ENCODE data around the gene FBXO48. TPM values are rescaled to one million over a fixed set of nuclear protein-coding genes. Genes with fewer than 3 reads are reported as not detected.
A peak's percentile ranks its signal among the peaks of the same experiment; 100 is the strongest.
"Not testable (repeated sequence)": the region's sequence is repeated elsewhere in the genome, so short reads cannot be mapped to it uniquely, and the experiment has no call there.

FBXO48 gene
- polyA plus RNA-seq, 3 donors: 1.7 to 2.0 (median 1.7) TPM

GRCh38 chr2:68472796-68473414 lies 5.8 kb upstream of the FBXO48 start:
- DNase-seq (ENCODE audit: low read depth in 3 of 3, low spot score in 2 of 3): no peak

DNA sequence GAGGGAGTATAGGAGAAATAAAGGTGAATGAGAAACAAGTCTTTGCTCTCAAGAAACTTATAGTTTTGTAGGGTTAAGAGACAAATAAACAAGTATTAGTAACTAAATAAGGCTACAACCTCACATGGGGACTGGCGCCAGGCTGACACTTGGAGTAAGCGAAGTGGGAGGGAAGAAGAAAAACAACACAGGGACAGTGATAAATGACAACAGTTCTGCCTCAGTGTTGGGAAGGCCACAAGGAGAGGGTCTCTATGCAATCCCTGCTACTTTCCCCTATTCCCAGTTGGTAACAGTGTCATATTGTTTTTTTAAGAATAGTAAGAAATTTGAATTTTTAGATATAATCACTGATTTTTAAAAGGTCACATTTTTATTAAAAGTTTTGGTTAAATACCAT lies 4.3 kb upstream of the FBXO48 start:
- no peak for DNase-seq (ENCODE audit: low read depth in 3 of 3, low spot score in 2 of 3)

GRCh38 chr2:68469935-68470334 lies 2.8 kb upstream of the FBXO48 start:
- DNase-seq (ENCODE audit: low read depth in 3 of 3, low spot score in 2 of 3): no peak

- no peak for DNase-seq (ENCODE audit: low read depth in 3 of 3, low spot score in 2 of 3)
These were observed 1.7 kb upstream of the FBXO48 start for GRCh38 chr2:68468801-68469200.

DNA sequence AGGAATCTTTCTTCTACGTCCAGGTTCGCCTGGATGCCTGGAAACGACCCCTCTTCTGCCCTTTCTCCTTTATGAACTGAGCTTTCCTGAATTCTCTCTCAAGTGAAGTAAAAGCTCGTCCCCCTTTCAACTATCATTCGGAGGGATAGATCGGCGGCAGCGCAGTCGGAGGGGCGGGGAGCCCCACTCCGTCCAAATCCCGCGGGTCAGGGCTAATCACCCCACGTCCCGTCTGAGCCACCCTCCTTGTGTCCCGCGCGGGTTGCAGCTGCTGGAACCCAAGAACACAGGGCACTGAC lies 367 bp downstream of the FBXO48 start:
- DNase-seq (ENCODE audit: low read depth in 3 of 3, low spot score in 2 of 3): no peak

DNA sequence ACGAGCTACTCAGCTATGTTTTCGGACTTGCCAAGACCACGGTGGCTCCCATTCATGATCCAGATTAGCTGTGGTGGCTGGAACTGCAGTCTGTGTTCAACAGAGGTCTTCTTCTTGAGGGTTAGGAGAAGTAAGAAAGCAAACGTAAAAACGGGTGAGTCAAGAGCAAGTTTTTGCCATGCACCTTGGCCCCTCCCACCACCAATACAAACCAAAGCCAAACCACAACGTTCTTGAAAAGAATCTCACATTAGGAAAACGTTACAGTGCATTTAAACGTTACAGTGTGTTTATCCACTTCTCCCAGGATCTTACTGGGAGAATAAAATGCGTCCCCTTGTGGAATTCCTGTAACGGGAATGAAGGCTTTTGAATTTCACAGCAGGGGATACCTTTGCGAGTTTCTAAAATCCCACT lies 725 bp downstream of the FBXO48 start:
- peak in 1 of 3 donors; percentile 13 for DNase-seq (ENCODE audit: low read depth in 3 of 3, low spot score in 2 of 3)

DNA sequence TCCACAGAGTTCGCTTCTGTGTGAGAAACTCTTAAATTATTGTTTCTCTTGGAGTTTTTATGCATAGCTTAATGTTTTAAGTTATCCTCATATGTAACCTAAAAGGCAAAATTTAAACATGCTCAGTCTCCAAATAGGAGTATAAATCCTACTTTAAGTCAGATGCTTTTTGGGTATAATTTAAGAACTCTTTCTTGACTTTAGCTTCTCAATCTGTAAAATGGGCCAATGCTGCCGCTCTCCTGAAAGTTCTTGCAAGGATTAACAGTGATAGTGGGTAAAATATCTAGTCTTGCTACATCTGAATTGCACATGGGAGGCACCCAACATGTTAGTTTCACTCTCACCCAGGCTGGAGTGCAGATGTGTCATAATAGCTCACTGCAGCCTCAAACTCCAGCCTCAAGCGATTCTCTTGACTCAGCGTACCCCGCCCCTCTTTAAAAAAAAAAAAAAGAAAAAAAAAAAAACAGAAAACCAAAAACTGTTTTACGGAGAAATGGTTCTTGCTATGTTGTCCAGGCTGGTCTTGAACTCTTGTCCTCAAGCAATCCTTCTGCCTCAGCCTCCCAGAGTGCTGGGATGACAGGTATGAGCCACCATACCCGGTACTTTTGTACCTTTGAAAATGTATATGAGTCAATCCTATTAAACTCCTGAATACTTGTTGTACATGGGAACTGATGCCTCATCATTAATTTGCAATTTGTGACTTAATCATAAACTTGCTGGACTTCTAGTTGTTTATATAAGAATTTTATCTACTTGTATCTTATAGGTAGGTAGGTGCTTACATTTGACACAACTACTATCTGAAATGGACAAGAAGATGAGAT lies 1.8 kb downstream of the FBXO48 start:
- no peak for DNase-seq (ENCODE audit: low read depth in 3 of 3, low spot score in 2 of 3)

DNA sequence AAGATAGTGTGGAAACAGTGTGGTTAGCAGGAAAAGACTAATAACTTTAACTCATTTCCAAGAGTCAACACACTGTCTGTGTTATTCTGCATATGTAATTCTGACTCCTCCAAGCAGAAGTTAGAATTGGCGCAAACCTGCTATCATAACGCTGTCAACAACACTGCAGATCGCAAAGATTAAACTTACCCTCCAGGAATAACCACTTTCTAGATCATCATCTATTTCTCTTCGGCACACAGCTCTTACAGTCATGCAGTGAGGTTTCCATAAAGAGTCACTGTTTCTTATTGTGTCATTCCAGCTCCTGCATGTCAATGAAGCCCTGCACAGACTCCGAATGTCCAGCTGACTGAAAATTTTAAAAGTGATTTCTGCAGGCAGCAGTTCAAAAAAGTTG lies 2.4 kb downstream of the FBXO48 start:
- no peak for DNase-seq (ENCODE audit: low read depth in 3 of 3, low spot score in 2 of 3)

DNA sequence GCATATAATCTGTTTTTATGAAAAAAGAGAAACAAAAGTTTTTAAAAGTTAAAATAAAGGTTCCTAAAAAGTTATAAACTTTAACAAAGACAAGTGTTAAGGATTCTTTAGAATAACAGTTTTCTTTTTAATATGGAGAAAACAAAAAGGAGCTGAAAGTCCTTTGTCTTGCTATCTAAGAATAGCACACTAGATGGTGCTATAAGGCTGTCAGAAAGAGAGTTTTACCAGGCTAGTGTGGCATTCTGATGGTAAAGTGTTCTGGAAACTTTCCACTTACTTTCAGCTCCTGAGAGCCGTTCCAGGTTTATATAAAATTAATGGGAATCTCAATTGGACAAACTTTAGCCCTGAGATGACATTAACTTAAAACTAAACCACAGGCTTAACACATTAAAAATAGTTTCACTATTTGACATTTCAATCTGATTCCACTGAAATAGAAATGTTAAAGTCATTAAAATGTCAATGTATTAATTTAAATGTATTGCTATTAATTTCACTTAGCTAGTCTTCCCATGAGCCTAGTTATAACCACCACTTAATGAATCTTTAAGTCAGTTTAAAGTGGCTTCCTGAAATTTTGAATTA lies 3.7 kb downstream of the FBXO48 start:
- DNase-seq (ENCODE audit: low read depth in 3 of 3, low spot score in 2 of 3): peak in 1 of 3 donors; percentile 25

- DNase-seq (ENCODE audit: low read depth in 3 of 3, low spot score in 2 of 3): no peak
These were observed 8.1 kb downstream of the FBXO48 start for GRCh38 chr2:68458981-68459380.

GRCh38 chr2:68456198-68456597 lies 10.9 kb downstream of the FBXO48 start:
- DNase-seq (ENCODE audit: low read depth in 3 of 3, low spot score in 2 of 3): no peak

GRCh38 chr2:68454719-68455118 lies 12.4 kb downstream of the FBXO48 start:
- no peak for DNase-seq (ENCODE audit: low read depth in 3 of 3, low spot score in 2 of 3)

- no peak for DNase-seq (ENCODE audit: low read depth in 3 of 3, low spot score in 2 of 3)
These were observed 13.2 kb downstream of the FBXO48 start for GRCh38 chr2:68453761-68454360.

- DNase-seq (ENCODE audit: low read depth in 3 of 3, low spot score in 2 of 3): no peak
These were observed 14.8 kb downstream of the FBXO48 start for GRCh38 chr2:68452158-68452900.

GRCh38 chr2:68448671-68449653 lies 18.1 kb downstream of the FBXO48 start:
- no peak for DNase-seq (ENCODE audit: low read depth in 3 of 3, low spot score in 2 of 3)

DNA sequence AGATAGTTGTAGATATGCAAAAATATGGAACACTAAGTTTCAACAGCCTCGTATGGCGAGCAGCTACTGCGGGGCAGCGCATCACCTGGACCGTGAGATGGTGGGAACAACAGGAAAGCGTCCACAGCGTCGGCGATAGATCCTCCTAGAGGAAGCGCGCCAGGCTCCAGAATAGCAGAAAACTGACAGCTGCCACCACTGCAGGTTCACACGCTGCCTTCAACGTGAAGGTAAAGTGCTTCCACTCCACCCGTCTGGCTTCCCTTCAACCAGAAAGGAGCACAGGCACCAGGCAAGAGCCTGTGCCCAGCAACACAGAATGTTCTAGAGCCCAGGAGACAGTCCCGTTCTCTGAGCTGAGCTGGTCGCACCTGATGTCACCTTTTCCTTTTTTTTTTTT lies 20.0 kb downstream of the FBXO48 start:
- no peak for DNase-seq (ENCODE audit: low read depth in 3 of 3, low spot score in 2 of 3)

DNA sequence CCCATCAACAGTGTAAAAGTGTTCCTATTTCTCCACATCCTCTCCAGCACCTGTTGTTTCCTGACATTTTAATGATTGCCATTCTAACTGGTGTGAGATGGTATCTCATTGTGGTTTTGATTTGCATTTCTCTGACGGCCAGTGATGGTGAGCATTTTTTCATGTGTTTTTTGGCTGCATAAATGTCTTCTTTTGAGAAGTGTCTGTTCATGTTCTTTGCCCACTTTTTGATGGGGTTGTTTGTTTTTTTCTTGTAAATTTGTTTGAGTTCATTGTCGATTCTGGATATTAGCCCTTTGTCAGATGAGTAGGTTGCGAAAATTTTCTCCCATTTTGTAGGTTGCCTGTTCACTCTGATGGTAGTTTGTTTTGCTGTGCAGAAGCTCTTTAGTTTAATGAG lies 20.7 kb downstream of the FBXO48 start:
- DNase-seq (ENCODE audit: low read depth in 3 of 3, low spot score in 2 of 3): not testable (repeated sequence)

- no peak for DNase-seq (ENCODE audit: low read depth in 3 of 3, low spot score in 2 of 3)
These were observed 25.1 kb downstream of the FBXO48 start for GRCh38 chr2:68441994-68442322.

DNA sequence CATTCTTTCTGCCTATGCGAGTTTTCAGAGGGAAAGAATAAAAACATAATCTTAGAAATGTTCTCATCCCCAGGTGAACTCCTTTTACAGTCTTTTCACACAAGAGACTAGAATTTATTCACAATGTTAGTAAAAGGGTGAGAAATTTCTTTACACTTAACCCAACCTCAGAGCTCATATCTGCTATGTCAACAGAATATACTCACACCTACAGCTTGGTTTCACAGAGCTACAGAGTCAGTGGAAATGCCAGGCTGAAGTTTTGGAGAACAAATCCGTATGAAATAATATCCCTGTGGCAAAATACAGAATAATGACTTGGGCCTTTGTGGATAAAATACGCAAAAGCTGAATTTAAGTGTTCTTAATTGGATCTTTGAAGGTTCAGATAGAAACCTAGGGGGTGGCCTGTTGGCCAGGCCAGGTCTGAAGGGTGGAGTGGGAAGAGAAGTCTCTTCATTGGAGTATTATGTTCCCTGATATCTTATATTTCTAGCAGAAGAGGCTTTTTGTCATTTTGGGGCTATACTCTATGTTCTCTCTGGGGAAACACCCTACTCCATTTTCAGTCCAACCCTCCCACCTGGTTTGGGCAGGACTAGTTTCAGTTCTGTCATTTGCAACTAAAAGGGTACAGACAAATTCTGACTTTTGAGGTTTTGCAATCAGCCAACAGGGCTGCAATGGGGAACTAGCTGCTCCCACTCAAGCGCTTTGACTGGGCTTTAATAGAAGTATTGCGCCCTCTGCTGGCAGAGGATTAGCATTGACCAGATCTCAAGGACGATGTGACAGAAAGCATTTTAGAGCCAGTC lies 25.7 kb downstream of the FBXO48 start:
- peak; percentile 74 to 75 (median 75) for DNase-seq (ENCODE audit: low read depth in 3 of 3, low spot score in 2 of 3)
